SK-N-SH (cell line): ENCODE results near the gene CAPSL. TPM values are rescaled to one million over a fixed set of nuclear protein-coding genes. Genes with fewer than 3 reads are reported as not detected.

Experiments
- CTCF ChIA-PET: fragments of 300-600, 350-600 bp; formaldehyde crosslinking; extraction: SDS; loops from one replicate; lab custom pipeline; 2021; lab: Yijun Ruan, JAX
- POLR2A ChIA-PET: fragments of 350-600 bp; sonication (Branson Sonifier 250); formaldehyde crosslinking; extraction: SDS; loops from one replicate; lab custom pipeline; 2020; ENCODE audit warnings: antibody characterized with exemption, inconsistent platforms; lab: Yijun Ruan, JAX
- DNase-seq: peaks from one replicate; pipeline ENCODE4 v3.0.0; 2012
- H2AFZ ChIP-seq: fragments of 200-600 bp; sonication (generic); 2 replicates; pipeline ENCODE4 v1.8.1; 2016; ENCODE audit warnings: antibody characterized with exemption, mild to moderate bottlenecking, low read depth
- H3F3A ChIP-seq: fragments of 200-600 bp; sonication (generic); replicated peaks from 2 replicates; pipeline ENCODE3; 2016; ENCODE audit warnings: antibody characterized with exemption, mild to moderate bottlenecking; ENCODE audit not compliant: insufficient read depth
- H3K27ac ChIP-seq, 2 experiments: fragments of 200-500 bp in 1 of 2; fragments of 200-600 bp in 1 of 2; sonication (Bioruptor generic) in 1 of 2; sonication (generic), shearing (Covaris generic) in 1 of 2; 2 replicates each; pipeline versions ENCODE4 v1.5.1 to v1.6.1; 2014 to 2016; ENCODE audit warnings: low read depth in 2 of 2, inconsistent platforms in 1 of 2, low read length in 1 of 2, mild to moderate bottlenecking in 1 of 2, mixed read lengths in 1 of 2
- H3K27me3 ChIP-seq: fragments of 200-600 bp; sonication (generic), shearing (Covaris generic); 2 replicates; pipeline ENCODE4 v1.6.1; 2016; ENCODE audit warnings: mixed run types; ENCODE audit not compliant: insufficient read depth
- H3K36me3 ChIP-seq, 2 experiments: fragments of 200-500 bp in 1 of 2; fragments of 200-600 bp in 1 of 2; sonication (Bioruptor generic) in 1 of 2; sonication (generic) in 1 of 2; replicated peaks in 1 of 2; 2 replicates each; pipeline versions ENCODE3 to v1.5.1; 2014 to 2016; ENCODE audit warnings: low read length in 1 of 2, mild to moderate bottlenecking in 1 of 2; ENCODE audit not compliant: insufficient read depth in 2 of 2, control insufficient read depth in 1 of 2
- H3K4me1 ChIP-seq, 2 experiments: fragments of 200-500 bp in 1 of 2; fragments of 200-600 bp in 1 of 2; sonication (Bioruptor generic) in 1 of 2; sonication (generic), shearing (Covaris generic) in 1 of 2; 2 replicates each; pipeline versions ENCODE4 v1.5.1 to v1.6.1; 2014 to 2016; ENCODE audit warnings: low read depth in 1 of 2, low read length in 1 of 2, mixed run types in 1 of 2; ENCODE audit not compliant: insufficient read depth in 2 of 2, control insufficient read depth in 1 of 2
- H3K4me2 ChIP-seq: fragments of 200-600 bp; sonication (generic), shearing (Covaris generic); 2 replicates; pipeline ENCODE4 v1.6.1; 2017; ENCODE audit warnings: mixed run types
- H3K4me3 ChIP-seq, 2 experiments: fragments of 200-500 bp in 1 of 2; fragments of 200-600 bp in 1 of 2; sonication (Bioruptor generic) in 1 of 2; sonication (generic), shearing (Covaris generic) in 1 of 2; 2 replicates each; pipeline versions ENCODE4 v1.5.1 to v1.8.1; 2014 to 2016; ENCODE audit warnings: low read depth in 2 of 2, inconsistent platforms in 1 of 2, low read length in 1 of 2, mild to moderate bottlenecking in 1 of 2, mixed read lengths in 1 of 2, moderate library complexity in 1 of 2
- H3K79me2 ChIP-seq: fragments of 200-600 bp; sonication (generic); 2 replicates; pipeline ENCODE4 v1.8.1; 2017; ENCODE audit warnings: mild to moderate bottlenecking; ENCODE audit not compliant: insufficient read depth
- H3K9ac ChIP-seq: fragments of 200-600 bp; sonication (generic); 2 replicates; pipeline ENCODE4 v1.6.1; 2017; ENCODE audit warnings: mixed run types
- H3K9me2 ChIP-seq: fragments of 200-600 bp; sonication (generic); 2 replicates; pipeline ENCODE4 v1.6.1; 2017; ENCODE audit warnings: mixed run types
- H3K9me3 ChIP-seq: fragments of 200-600 bp; sonication (generic); 2 replicates; pipeline ENCODE4 v1.6.1; 2017; ENCODE audit warnings: mixed run types, mild to moderate bottlenecking, moderate library complexity
- H4K20me1 ChIP-seq: fragments of 200-600 bp; sonication (generic); 2 replicates; pipeline ENCODE4 v1.6.1; 2017; ENCODE audit warnings: mild to moderate bottlenecking, mixed run types; ENCODE audit not compliant: insufficient read depth
- CTCF ChIP-seq: fragments of 200-600 bp; sonication (generic); IDR thresholded peaks from 2 replicates; pipeline ENCODE4 v1.6.1; 2017; ENCODE audit warnings: antibody characterized with exemption, mild to moderate bottlenecking, moderate library complexity
- ELF1 ChIP-seq: IDR thresholded peaks from 2 replicates; pipeline ENCODE4 v1.4.0; 2012
- EP300 ChIP-seq, 2 experiments: IDR thresholded peaks; 2 replicates each; pipeline versions ENCODE4 v1.4.0 to v1.6.1; 2012; ENCODE audit warnings: borderline replicate concordance in 1 of 2, low read depth in 1 of 2, low read length in 1 of 2
- GATA2 ChIP-seq: sonication (generic); formaldehyde crosslinking; IDR thresholded peaks from 2 replicates; pipeline ENCODE4 v1.5.0; 2020; ENCODE audit warnings: mild to moderate bottlenecking, missing genetic modification reagents
- MXI1 ChIP-seq: IDR thresholded peaks from 2 replicates; pipeline ENCODE4 v1.6.1; 2012; ENCODE audit warnings: mild to moderate bottlenecking, low read depth, low read length, improper control_type of control experiment
- PBX3 ChIP-seq: IDR thresholded peaks from 2 replicates; pipeline ENCODE4; 2012
- RFX5 ChIP-seq: IDR thresholded peaks from 2 replicates; pipeline ENCODE4 v1.6.1; 2012; ENCODE audit warnings: mild to moderate bottlenecking, improper control_type of control experiment, low read length
- SIN3A ChIP-seq: IDR thresholded peaks from 2 replicates; pipeline ENCODE4 v1.6.1; 2012; ENCODE audit warnings: low read depth, mild to moderate bottlenecking, low read length, moderate library complexity, borderline replicate concordance
- SMC3 ChIP-seq: IDR thresholded peaks from 2 replicates; pipeline ENCODE4 v1.6.1; 2012; ENCODE audit warnings: low read depth, low read length, improper control_type of control experiment
- TAF1 ChIP-seq: IDR thresholded peaks from 2 replicates; pipeline ENCODE4 v1.6.1; 2012; ENCODE audit warnings: low read depth, mild to moderate bottlenecking, low read length, moderate library complexity, borderline replicate concordance
- USF2 ChIP-seq: fragments of 150-350 bp; IDR thresholded peaks from 2 replicates; pipeline ENCODE4 v1.6.1; 2017; ENCODE audit warnings: antibody characterized with exemption, low read length, low read depth, borderline replicate concordance
- YY1 ChIP-seq: IDR thresholded peaks from 2 replicates; pipeline ENCODE4 v1.4.0; 2012; ENCODE audit warnings: low read depth, mild to moderate bottlenecking
- ZBTB33 ChIP-seq: IDR thresholded peaks from 2 replicates; pipeline ENCODE4 v1.4.0; 2012; ENCODE audit warnings: low read depth, borderline replicate concordance
- WGBS: methylation state at CpG from one replicate; pipeline ENCODE4 v1.1.6; 2017; ENCODE audit warnings: low lambda C conversion rate; 5-methylcytosine and 5-hydroxymethylcytosine counted together
- polyA plus RNA-seq, 3 experiments: library from polyadenylated mRNA; depleted of rRNA; stranded (reverse); fragments of >200 nt; gene quantifications; 2 replicates each; pipeline ENCODE4 v1.2.3, GENCODE V29; 2012
- TF ChIP-seq, protein P1 (sequence below): IDR thresholded peaks from 2 replicates; pipeline ENCODE4 v1.4.0; 2012; ENCODE audit warnings: low read depth, borderline replicate concordance

Gene CAPSL
- polyA plus RNA-seq (2012; rRNA removed): 0.23 and 0.31 TPM in 2 replicates
- 0.50 and 0.57 TPM in 2 replicates for polyA plus RNA-seq (2012; cell fraction: cytosol; rRNA removed)
- polyA plus RNA-seq (2012; cell fraction: nucleus; rRNA removed): 0.13 and 0.23 TPM in 2 replicates

DNA sequence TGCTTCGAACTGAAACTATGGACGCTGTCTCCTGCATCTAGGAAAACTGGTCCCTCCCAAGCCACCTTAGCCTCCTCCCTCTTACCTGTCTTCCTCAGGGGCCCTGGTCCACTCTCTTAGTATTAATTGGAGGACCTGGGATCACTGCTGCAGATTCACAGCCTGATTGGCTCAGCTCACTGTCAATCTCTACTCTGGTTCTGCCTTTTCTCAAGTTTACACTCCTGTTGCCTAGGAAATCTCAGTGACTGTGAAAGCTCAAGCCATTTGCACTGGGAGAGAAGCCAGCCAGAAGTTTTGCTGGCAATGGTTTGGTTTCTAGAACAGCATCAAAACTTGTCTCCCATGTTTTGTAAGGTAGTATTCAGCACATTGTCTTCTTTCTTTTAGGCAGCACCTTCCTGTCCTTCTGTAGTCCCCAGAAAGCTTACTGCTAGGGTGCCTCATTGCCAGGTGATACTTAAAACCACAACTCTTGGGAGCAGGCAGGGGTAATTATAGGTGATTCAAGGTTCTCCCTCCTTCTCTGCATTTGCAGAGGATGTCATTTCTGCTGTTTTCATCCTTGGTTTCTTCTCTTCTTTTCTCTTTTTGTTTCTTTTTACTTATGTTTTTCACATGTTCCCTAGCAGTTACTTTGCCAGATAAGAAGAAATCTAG lies at the start of gene CAPSL:
TSS of gene CAPSL (minus strand) at position 55 of the 660 bp plus-strand sequence. CDS start 17,502 bp downstream, outside the sequence.
- peak; percentile 24 for DNase-seq
- H3K27ac ChIP-seq: no peak within 1 kb of the TSS
- no peak within 1 kb of the TSS for H3K4me2 ChIP-seq
- TF ChIP-seq GATA2 (CRISPR knock-in tag): no peak
- TF ChIP-seq ELF1: no peak
- TF ChIP-seq RFX5: peak; percentile 68
- TF ChIP-seq PBX3: peak; percentile 71
- no peaks in the 10 kb centered on the region for H3K9me2 ChIP-seq
- H3K4me3 ChIP-seq: no peak within 1 kb of the TSS
- no peaks in the 10 kb centered on the region for H4K20me1 ChIP-seq
- no peaks in the 10 kb centered on the region for H3K9me3 ChIP-seq
- 22% methylated on average over 2 of the region's 2 CpGs for WGBS
- no peaks in the 10 kb centered on the region for H3K4me1 ChIP-seq
- H3K27me3 ChIP-seq: peaks cover 12% of the 10 kb centered on the region
- no peaks in the 10 kb centered on the region for H3K79me2 ChIP-seq
- H3F3A ChIP-seq: no peaks in the 10 kb centered on the region
- ChIA-PET CTCF (interaction anchor here (0.6 to 2.9 kb wide), 3 partner anchors 12 to 541 kb away, joined by 3 to 8 read pairs (median 7); no protein-coding TSS in a partner anchor), POLR2A (no interaction called here)
- no peak within 1 kb of the TSS for H2AFZ ChIP-seq
- no peak within 1 kb of the TSS for H3K9ac ChIP-seq
- no peaks in the 10 kb centered on the region for H3K36me3 ChIP-seq

GRCh38 chr5:35987776-35988175 lies 49.4 kb upstream of the CAPSL start:
- POLR2A ChIA-PET: no interaction called here
- Histone ChIP-seq H3K9me2 (no peaks in the 10 kb centered on the region), H3K79me2 (no peaks in the 10 kb centered on the region), H3K27ac (no peak overlapping the region), H3F3A (no peaks in the 10 kb centered on the region), H3K27me3 (no peaks in the 10 kb centered on the region), H3K4me1 (no peaks in the 10 kb centered on the region), H4K20me1 (no peaks in the 10 kb centered on the region), H3K4me3 (no peak overlapping the region), H2AFZ (no peak overlapping the region), H3K36me3 (no peaks in the 10 kb centered on the region), H3K9ac (no peak overlapping the region), H3K4me2 (no peak overlapping the region), H3K9me3 (no peaks in the 10 kb centered on the region)
- TF ChIP-seq ZBTB33 (no peak), SMC3 (no peak), SIN3A (no peak), YY1 (no peak), TAF1 (no peak), CTCF (no peak), USF2 (no peak), MXI1 (no peak), EP300 (IDR thresholded peaks at IDR 0.05; ENCODE audit: borderline replicate concordance in 1 of 2, low read depth in 1 of 2, low read length in 1 of 2) (no peak)
- TF ChIP-seq, protein P1, sequence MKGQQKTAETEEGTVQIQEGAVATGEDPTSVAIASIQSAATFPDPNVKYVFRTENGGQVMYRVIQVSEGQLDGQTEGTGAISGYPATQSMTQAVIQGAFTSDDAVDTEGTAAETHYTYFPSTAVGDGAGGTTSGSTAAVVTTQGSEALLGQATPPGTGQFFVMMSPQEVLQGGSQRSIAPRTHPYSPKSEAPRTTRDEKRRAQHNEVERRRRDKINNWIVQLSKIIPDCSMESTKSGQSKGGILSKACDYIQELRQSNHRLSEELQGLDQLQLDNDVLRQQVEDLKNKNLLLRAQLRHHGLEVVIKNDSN: no peak
- WGBS: 5% methylated on average over 3 of the region's 3 CpGs
- CTCF ChIA-PET: no interaction called here
- DNase-seq: no peak
